SJCRH30 (cell line): ENCODE data around the gene CLDN16. TPM values are rescaled to one million over a fixed set of nuclear protein-coding genes. Genes with fewer than 3 reads are reported as not detected.
A peak's percentile ranks its signal among the peaks of the same experiment; 100 is the strongest.

Experiments used
- DNase-seq, 2 experiments: peaks; one replicate each; pipeline ENCODE4 v3.0.0-alpha.2; 2015 to 2020
- H3K27ac ChIP-seq: fragments of 250-450 bp; sonication (Bioruptor Pico); 2 replicates; pipeline ENCODE4 v1.5.1; 2020; ENCODE audit warnings: mild to moderate bottlenecking, moderate library complexity
- H3K27me3 ChIP-seq: fragments of 250-450 bp; sonication (Bioruptor Pico); 2 replicates; pipeline ENCODE4 v1.5.1; 2020; ENCODE audit warnings: mild to moderate bottlenecking, moderate library complexity
- H3K36me3 ChIP-seq: fragments of 250-450 bp; sonication (Bioruptor Pico); 2 replicates; pipeline ENCODE4 v1.5.1; 2020; ENCODE audit warnings: mild to moderate bottlenecking, moderate library complexity
- H3K4me1 ChIP-seq: fragments of 250-450 bp; sonication (Bioruptor Pico); 2 replicates; pipeline ENCODE4 v1.5.1; 2020; ENCODE audit warnings: mild to moderate bottlenecking, moderate library complexity
- H3K4me3 ChIP-seq: fragments of 250-450 bp; sonication (Bioruptor Pico); 2 replicates; pipeline ENCODE4 v1.5.1; 2020; ENCODE audit warnings: mild to moderate bottlenecking, moderate library complexity
- H3K9me3 ChIP-seq: fragments of 250-450 bp; sonication (Bioruptor Pico); replicated peaks from 2 replicates; pipeline ENCODE4 v1.5.1; 2020; ENCODE audit warnings: mild to moderate bottlenecking, moderate library complexity
- total RNA-seq: library from RNA; depleted of rRNA; stranded (reverse); fragments of >200 nt; shearing (Covaris generic); gene quantifications from 2 replicates; pipeline ENCODE4 v1.2.3, GENCODE V29; 2014

Gene CLDN16
- total RNA-seq, 1 experiment from 2014 or later: not detected

GRCh38 chr3:190368881-190369280 lies 19.1 kb upstream of the CLDN16 start:
- Histone ChIP-seq H3K4me1 (peaks cover 1% of the 10 kb centered on the region; the same call in 1 of the 2 replicates), H3K27ac (no peak overlapping the region), H3K9me3 (no peaks in the 10 kb centered on the region), H3K27me3 (no peaks in the 10 kb centered on the region), H3K4me3 (no peak overlapping the region), H3K36me3 (no peaks in the 10 kb centered on the region)
- no peak for DNase-seq

- Histone ChIP-seq H3K9me3 (no peaks in the 10 kb centered on the region), H3K4me3 (no peak overlapping the region), H3K36me3 (no peaks in the 10 kb centered on the region), H3K27ac (no peak overlapping the region), H3K4me1 (peaks cover 10% of the 10 kb centered on the region), H3K27me3 (no peaks in the 10 kb centered on the region)
- DNase-seq: no peak
These were observed 18.2 kb upstream of the CLDN16 start for GRCh38 chr3:190369668-190370295.

GRCh38 chr3:190370369-190370768 lies 17.6 kb upstream of the CLDN16 start:
- Histone ChIP-seq H3K9me3 (no peaks in the 10 kb centered on the region), H3K27me3 (no peaks in the 10 kb centered on the region), H3K27ac (no peak overlapping the region), H3K4me3 (no peak overlapping the region), H3K4me1 (peaks cover 12% of the 10 kb centered on the region), H3K36me3 (no peaks in the 10 kb centered on the region)
- DNase-seq: no peak

GRCh38 chr3:190371152-190371551 lies 16.8 kb upstream of the CLDN16 start:
- no peaks in the 10 kb centered on the region for H3K9me3 ChIP-seq
- H3K4me3 ChIP-seq: no peak overlapping the region
- DNase-seq: no peak
- peaks cover 12% of the 10 kb centered on the region for H3K4me1 ChIP-seq
- H3K27me3 ChIP-seq: no peaks in the 10 kb centered on the region
- no peaks in the 10 kb centered on the region for H3K36me3 ChIP-seq
- H3K27ac ChIP-seq: no peak overlapping the region

- Histone ChIP-seq H3K36me3 (no peaks in the 10 kb centered on the region), H3K27ac (no peak overlapping the region), H3K9me3 (no peaks in the 10 kb centered on the region), H3K27me3 (no peaks in the 10 kb centered on the region), H3K4me3 (no peak overlapping the region), H3K4me1 (peaks cover 12% of the 10 kb centered on the region)
- no peak for DNase-seq
These were observed 12.7 kb upstream of the CLDN16 start for GRCh38 chr3:190375246-190375645.

- Histone ChIP-seq H3K27ac (no peak overlapping the region), H3K27me3 (no peaks in the 10 kb centered on the region), H3K36me3 (no peaks in the 10 kb centered on the region), H3K4me3 (no peak overlapping the region), H3K9me3 (no peaks in the 10 kb centered on the region), H3K4me1 (peaks cover 12% of the 10 kb centered on the region)
- DNase-seq: no peak
These were observed 12.3 kb upstream of the CLDN16 start for GRCh38 chr3:190375671-190376070.

GRCh38 chr3:190378240-190378891 lies 9.6 kb upstream of the CLDN16 start:
- DNase-seq: no peak
- no peak overlapping the region for H3K4me3 ChIP-seq
- no peaks in the 10 kb centered on the region for H3K36me3 ChIP-seq
- no peaks in the 10 kb centered on the region for H3K9me3 ChIP-seq
- H3K4me1 ChIP-seq: peaks cover 12% of the 10 kb centered on the region
- no peak overlapping the region for H3K27ac ChIP-seq
- no peaks in the 10 kb centered on the region for H3K27me3 ChIP-seq

- Histone ChIP-seq H3K27me3 (no peaks in the 10 kb centered on the region), H3K27ac (no peak overlapping the region), H3K9me3 (no peaks in the 10 kb centered on the region), H3K36me3 (no peaks in the 10 kb centered on the region), H3K4me3 (no peak overlapping the region), H3K4me1 (no peaks in the 10 kb centered on the region)
- no peak for DNase-seq
These were observed 7.8 kb upstream of the CLDN16 start for GRCh38 chr3:190380184-190380583.

- Histone ChIP-seq H3K9me3 (no peaks in the 10 kb centered on the region), H3K4me3 (no peak overlapping the region), H3K36me3 (no peaks in the 10 kb centered on the region), H3K27ac (no peak overlapping the region), H3K27me3 (no peaks in the 10 kb centered on the region), H3K4me1 (no peaks in the 10 kb centered on the region)
- no peak for DNase-seq
These were observed 6.5 kb upstream of the CLDN16 start for GRCh38 chr3:190381441-190381840.

GRCh38 chr3:190382082-190382481 lies 5.9 kb upstream of the CLDN16 start:
- H3K27ac ChIP-seq: no peak overlapping the region
- DNase-seq: no peak

GRCh38 chr3:190384309-190384756 lies 3.6 kb upstream of the CLDN16 start:
- Histone ChIP-seq H3K36me3 (no peaks in the 10 kb centered on the region), H3K4me1 (no peaks in the 10 kb centered on the region), H3K27me3 (no peaks in the 10 kb centered on the region), H3K27ac (no peak overlapping the region), H3K9me3 (no peaks in the 10 kb centered on the region), H3K4me3 (no peak overlapping the region)
- DNase-seq: peak in 1 of 2 experiments; percentile 13

More at GRCh38 chr3:190382082-190382481, 5.9 kb upstream of the CLDN16 start:
- Histone ChIP-seq H3K4me1 (no peaks in the 10 kb centered on the region), H3K27me3 (no peaks in the 10 kb centered on the region), H3K9me3 (no peaks in the 10 kb centered on the region), H3K36me3 (no peaks in the 10 kb centered on the region), H3K4me3 (no peak overlapping the region)

- Histone ChIP-seq H3K4me3 (no peak overlapping the region), H3K4me1 (no peaks in the 10 kb centered on the region), H3K9me3 (no peaks in the 10 kb centered on the region), H3K36me3 (no peaks in the 10 kb centered on the region), H3K27ac (no peak overlapping the region), H3K27me3 (no peaks in the 10 kb centered on the region)
- DNase-seq: peak; percentile 12 to 36
These were observed 2.0 kb upstream of the CLDN16 start for GRCh38 chr3:190385731-190386688.

- Histone ChIP-seq H3K4me3 (no peak overlapping the region), H3K27ac (no peak overlapping the region), H3K9me3 (no peaks in the 10 kb centered on the region), H3K27me3 (no peaks in the 10 kb centered on the region), H3K4me1 (no peaks in the 10 kb centered on the region), H3K36me3 (no peaks in the 10 kb centered on the region)
- no peak for DNase-seq
These were observed 740 bp downstream of the CLDN16 start for GRCh38 chr3:190388703-190389102.

GRCh38 chr3:190396001-190396400 lies 8.0 kb downstream of the CLDN16 start:
- H3K27ac ChIP-seq: no peak overlapping the region
- no peaks in the 10 kb centered on the region for H3K9me3 ChIP-seq

GRCh38 chr3:190397889-190398288 lies 9.9 kb downstream of the CLDN16 start:
- H3K4me1 ChIP-seq: no peaks in the 10 kb centered on the region
- no peak overlapping the region for H3K4me3 ChIP-seq
- no peaks in the 10 kb centered on the region for H3K36me3 ChIP-seq
- no peaks in the 10 kb centered on the region for H3K9me3 ChIP-seq
- no peak overlapping the region for H3K27ac ChIP-seq
- DNase-seq: no peak
- no peaks in the 10 kb centered on the region for H3K27me3 ChIP-seq

More at GRCh38 chr3:190396001-190396400, 8.0 kb downstream of the CLDN16 start:
- Histone ChIP-seq H3K27me3 (no peaks in the 10 kb centered on the region), H3K4me1 (no peaks in the 10 kb centered on the region), H3K4me3 (no peak overlapping the region), H3K36me3 (no peaks in the 10 kb centered on the region)
- no peak for DNase-seq
